ENCODE results near the gene OCIAD1. TPM values are rescaled to one million over a fixed set of nuclear protein-coding genes. Genes with fewer than 3 reads are reported as not detected.
"Not testable (repeated sequence)": the region's sequence is repeated elsewhere in the genome, so short reads cannot be mapped to it uniquely, and the experiment has no call there.

OCIAD1 gene
- total RNA-seq, 8 experiments from 2014 or later, result 148 to 229 (median 187) TPM

DNA sequence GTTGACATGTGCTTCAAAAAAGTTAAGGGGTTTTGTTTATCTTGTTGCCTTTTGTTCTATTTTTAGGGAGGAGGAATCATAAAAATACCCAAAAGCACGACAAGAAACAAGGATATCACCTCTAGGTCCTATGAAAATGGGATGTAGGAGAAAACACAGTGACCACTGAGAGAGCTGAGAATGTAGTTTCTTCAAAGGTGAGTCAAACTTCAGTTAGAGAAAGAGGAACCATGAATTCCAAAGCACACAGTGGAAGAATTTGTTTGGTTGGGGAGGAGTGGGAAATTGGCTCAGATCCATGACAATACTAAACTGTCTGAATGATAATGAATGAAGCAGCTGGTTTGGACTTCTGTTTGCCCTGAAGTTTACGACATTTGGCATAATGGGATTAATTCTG lies 31.7 kb upstream of the OCIAD1 start:
- no peaks in the 10 kb centered on the region for H3K4me1 ChIP-seq (replicated peaks in 1 of 2)
- 18 to 91% (median 48%) methylated on average over 1 to 2 of the region's 2 CpGs; no CpG with 5 or more reads in 2 of the 10 experiments for WGBS, 10 experiments
- ATAC-seq (replicated peaks in 6 of 8), result no peak
- no peak overlapping the region for H3K4me3 ChIP-seq
- no peak overlapping the region for H3K27ac ChIP-seq
- in situ Hi-C loops (cut with MboI; ENCODE audit: low pct_unique_long_range_greater_than_20kb in 2 of 9, low sequenced_read_pairs in 9 of 9, unreplicated experiment in 9 of 9), result loop anchor here in 1 of 9 experiments (25.0 kb wide), 1 partner anchor 212 kb away; no protein-coding TSS in a partner anchor

DNA sequence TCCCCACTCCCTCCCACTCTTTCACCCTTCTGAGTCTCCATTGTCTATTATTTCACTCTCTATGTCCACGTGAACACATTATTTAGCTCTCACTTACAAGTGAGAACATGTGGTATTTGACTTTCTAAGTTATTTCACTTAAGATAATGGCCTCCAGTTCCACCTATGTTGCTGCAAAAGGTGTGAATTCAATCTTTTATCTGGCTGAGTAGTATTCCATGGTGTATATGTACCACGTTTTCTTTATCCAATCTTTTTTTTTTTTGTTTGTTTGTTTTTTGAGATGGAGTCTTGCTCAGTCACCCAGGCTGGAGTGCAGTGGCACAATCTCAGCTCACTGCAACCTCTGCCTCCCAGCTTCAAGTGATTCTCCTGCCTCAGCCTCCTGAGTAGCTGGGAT lies 30.7 kb upstream of the OCIAD1 start:
- H3K4me1 ChIP-seq (replicated peaks in 1 of 2); H3K4me3 ChIP-seq; ATAC-seq (replicated peaks in 6 of 8); H3K27ac ChIP-seq; in situ Hi-C loops (cut with MboI; ENCODE audit: low pct_unique_long_range_greater_than_20kb in 2 of 9, low sequenced_read_pairs in 9 of 9, unreplicated experiment in 9 of 9): not testable (repeated sequence)
- 17 to 100% (median 74%) methylated on average over 1 to 2 of the region's 2 CpGs; no CpG with 5 or more reads in 2 of the 10 experiments for WGBS, 10 experiments

DNA sequence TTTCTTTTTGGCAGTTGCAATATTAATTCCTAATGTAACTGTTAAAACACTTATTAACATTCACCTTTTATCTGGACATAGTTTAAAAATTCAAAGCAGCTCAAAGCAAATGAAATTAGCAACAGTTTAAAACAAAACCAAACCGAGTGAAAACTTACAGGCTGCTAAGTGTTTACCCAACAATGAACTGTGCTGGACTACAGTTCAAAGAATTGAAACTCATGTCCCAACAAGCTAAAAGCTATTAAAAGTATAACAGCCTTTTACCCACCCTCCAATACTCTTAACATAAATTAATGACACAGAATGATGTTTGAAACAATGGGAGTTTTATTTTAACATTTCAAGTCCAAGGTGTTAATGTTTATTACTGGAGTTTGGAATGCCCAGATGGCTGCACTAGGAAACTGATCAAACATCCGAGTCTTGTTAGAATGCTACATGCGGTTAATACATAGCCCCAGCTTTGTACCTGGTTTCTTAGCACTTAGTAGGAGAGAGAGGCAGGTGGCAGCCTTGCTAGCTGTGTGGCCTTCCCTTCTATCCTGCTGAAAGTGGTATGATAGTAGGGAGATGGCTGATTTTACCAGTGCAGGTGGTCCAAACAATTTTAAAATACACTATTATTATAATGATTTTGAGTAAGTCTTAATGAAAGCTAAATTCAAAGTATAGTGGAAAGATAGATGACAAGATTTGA lies 29.7 kb upstream of the OCIAD1 start:
- in situ Hi-C loops (cut with MboI; ENCODE audit: low pct_unique_long_range_greater_than_20kb in 2 of 9, low sequenced_read_pairs in 9 of 9, unreplicated experiment in 9 of 9), result no loop called here
- no peaks in the 10 kb centered on the region for H3K4me1 ChIP-seq (replicated peaks in 1 of 2)
- 44 to 93% (median 74%) methylated on average over 1 to 3 of the region's 3 CpGs; no CpG with 5 or more reads in 2 of the 10 experiments for WGBS, 10 experiments
- H3K4me3 ChIP-seq, result no peak overlapping the region
- no peak overlapping the region for H3K27ac ChIP-seq
- no peak for ATAC-seq (replicated peaks in 6 of 8)

DNA sequence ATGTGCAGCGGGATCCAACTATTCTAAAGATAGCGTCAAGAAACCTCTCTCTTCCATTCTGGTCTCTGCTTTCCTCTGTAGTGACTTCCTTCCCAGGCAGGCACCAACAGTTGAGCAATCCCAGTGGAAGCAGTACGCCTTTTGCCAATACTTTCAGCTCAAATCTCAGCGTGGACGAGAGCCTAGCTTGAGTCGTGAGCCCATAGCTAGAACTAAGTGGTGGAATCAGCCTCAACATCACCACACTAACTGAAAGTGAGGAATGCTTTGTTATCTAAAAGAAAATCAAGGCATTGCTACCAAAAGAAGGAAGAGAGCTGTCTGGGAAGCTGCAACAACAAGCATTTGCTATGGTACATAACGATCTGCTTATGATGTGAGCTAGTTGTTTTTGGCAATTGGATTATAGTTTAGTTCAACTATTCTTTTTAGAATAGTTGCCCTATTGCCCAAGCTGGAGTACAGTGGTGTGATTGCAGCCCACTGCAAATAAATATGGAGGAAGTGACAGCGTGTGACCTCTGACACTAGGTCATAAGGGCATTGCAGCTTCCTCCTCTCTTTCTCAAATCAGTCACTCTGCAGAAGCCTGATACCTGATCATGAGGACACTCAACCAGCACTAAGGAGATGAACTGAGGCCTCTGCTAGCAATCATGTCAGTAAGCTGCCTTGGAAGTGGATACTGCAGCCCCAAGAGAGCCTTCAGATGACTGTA lies 26.1 kb upstream of the OCIAD1 start:
- no peak overlapping the region for H3K4me3 ChIP-seq
- ATAC-seq (replicated peaks in 6 of 8), result no peak
- no peaks in the 10 kb centered on the region for H3K4me1 ChIP-seq (replicated peaks in 1 of 2)
- no peak overlapping the region for H3K27ac ChIP-seq
- in situ Hi-C loops (cut with MboI; ENCODE audit: low pct_unique_long_range_greater_than_20kb in 2 of 9, low sequenced_read_pairs in 9 of 9, unreplicated experiment in 9 of 9), result no loop called here
- 20 to 100% (median 94%) methylated on average over 1 to 7 of the region's 8 CpGs for WGBS, 10 experiments

DNA sequence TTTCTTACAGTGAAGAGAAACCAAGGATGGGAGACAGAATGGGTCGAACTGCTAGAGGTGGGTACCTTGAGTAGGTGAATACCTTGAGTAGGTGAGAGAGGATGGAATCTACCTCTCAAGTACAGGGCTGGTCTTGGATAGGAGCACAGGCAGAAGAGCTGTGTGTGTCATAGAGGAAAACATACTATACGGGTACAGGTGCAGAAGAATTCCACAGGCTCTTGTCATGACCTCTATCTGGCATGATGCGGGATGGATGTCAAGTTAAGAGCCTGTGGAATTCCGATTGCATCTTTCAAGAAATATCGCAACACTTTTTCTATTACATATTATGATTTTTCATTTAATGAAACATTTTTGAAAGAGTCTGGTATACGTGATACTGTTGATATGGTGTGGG lies 18.0 kb upstream of the OCIAD1 start:
- in situ Hi-C loops (cut with MboI; ENCODE audit: low pct_unique_long_range_greater_than_20kb in 2 of 9, low sequenced_read_pairs in 9 of 9, unreplicated experiment in 9 of 9), result no loop called here
- Histone ChIP-seq H3K4me1 (replicated peaks in 1 of 2) (no peaks in the 10 kb centered on the region), H3K27ac (no peak overlapping the region), H3K4me3 (no peak overlapping the region)
- WGBS, 10 experiments, result 0 to 100% (median 78%) methylated on average over 1 to 5 of the region's 6 CpGs; no CpG with 5 or more reads in 2 of the 10 experiments
- no peak for ATAC-seq (replicated peaks in 6 of 8)

DNA sequence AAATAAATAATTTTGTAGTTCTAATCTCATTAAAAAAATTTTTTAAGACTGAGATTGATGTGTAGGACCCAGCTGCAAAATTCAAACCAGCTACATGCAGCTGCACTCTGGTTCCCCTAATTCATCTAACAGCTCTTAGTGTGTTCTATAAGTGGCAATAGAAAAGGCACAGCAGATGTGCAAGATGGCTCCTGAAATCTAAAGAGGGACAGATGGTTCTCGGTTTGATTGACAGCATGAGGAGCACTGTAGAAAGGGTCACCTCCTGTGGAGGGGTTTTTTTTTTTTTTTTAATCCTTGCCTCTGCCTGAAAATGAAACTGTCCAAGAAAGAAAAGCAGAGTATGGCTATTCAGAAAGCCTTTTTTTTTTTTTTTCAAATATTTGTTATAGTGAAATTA lies 16.9 kb upstream of the OCIAD1 start:
- in situ Hi-C loops (cut with MboI; ENCODE audit: low pct_unique_long_range_greater_than_20kb in 2 of 9, low sequenced_read_pairs in 9 of 9, unreplicated experiment in 9 of 9), result no loop called here
- H3K4me1 ChIP-seq (replicated peaks in 1 of 2), result no peaks in the 10 kb centered on the region
- no peak overlapping the region for H3K27ac ChIP-seq
- peak in 3 of 8 experiments; percentile 46 to 71 (median 61) for ATAC-seq (replicated peaks in 6 of 8)
- no peak overlapping the region for H3K4me3 ChIP-seq
- WGBS, 10 experiments, result 0 to 86% (median 32%) methylated on average over 1 of the region's 1 CpG; no CpG with 5 or more reads in 2 of the 10 experiments

DNA sequence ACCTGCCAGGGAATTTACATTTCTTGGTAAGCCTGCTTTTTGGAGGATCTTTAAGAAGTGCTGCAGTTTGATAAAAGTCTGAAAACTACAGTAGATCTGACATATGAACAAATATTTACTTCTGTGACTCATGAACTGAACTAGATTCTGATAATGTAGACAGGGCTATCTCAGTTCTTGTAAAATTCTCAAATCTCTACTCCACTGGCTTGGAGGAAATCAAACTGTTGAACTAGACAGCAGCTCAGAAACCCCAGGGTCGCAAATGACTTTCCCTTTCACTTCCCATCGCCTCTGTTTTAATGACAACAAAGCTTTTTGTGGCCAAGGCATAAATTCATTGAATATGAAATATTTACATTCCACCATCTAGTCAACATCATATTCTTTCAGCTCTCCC lies 15.4 kb upstream of the OCIAD1 start:
- in situ Hi-C loops (cut with MboI; ENCODE audit: low pct_unique_long_range_greater_than_20kb in 2 of 9, low sequenced_read_pairs in 9 of 9, unreplicated experiment in 9 of 9), result no loop called here
- H3K27ac ChIP-seq, result no peak overlapping the region
- WGBS, 10 experiments, result 62 to 100% (median 87%) methylated on average over 1 to 2 of the region's 2 CpGs; no CpG with 5 or more reads in 1 of the 10 experiments
- no peak for ATAC-seq (replicated peaks in 6 of 8)
- no peak overlapping the region for H3K4me3 ChIP-seq
- no peaks in the 10 kb centered on the region for H3K4me1 ChIP-seq (replicated peaks in 1 of 2)

DNA sequence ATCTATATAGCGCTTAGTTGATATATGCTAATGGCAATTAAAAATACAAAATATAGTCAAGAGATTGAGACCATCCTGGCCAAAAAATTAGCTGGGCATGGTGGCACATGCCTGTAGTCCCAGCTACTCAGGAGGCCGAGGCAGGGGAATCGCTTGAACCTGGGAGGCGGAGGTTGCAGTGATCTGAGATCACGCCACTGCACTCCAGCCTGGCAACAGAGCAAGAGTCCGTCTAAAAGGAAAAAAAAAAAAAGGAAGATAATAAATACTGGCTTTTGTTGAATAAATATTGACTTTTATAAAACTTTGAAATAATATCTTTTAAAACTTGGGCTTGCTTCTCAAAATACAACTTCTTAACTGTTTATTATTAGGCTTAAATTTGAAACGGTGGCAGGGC lies 14.6 kb upstream of the OCIAD1 start:
- WGBS, 10 experiments, result 76 to 100% (median 95%) methylated on average over 1 to 7 of the region's 7 CpGs; no CpG with 5 or more reads in 1 of the 10 experiments
- ATAC-seq (replicated peaks in 6 of 8); H3K4me3 ChIP-seq; H3K27ac ChIP-seq; in situ Hi-C loops (cut with MboI; ENCODE audit: low pct_unique_long_range_greater_than_20kb in 2 of 9, low sequenced_read_pairs in 9 of 9, unreplicated experiment in 9 of 9); H3K4me1 ChIP-seq (replicated peaks in 1 of 2): not testable (repeated sequence)

DNA sequence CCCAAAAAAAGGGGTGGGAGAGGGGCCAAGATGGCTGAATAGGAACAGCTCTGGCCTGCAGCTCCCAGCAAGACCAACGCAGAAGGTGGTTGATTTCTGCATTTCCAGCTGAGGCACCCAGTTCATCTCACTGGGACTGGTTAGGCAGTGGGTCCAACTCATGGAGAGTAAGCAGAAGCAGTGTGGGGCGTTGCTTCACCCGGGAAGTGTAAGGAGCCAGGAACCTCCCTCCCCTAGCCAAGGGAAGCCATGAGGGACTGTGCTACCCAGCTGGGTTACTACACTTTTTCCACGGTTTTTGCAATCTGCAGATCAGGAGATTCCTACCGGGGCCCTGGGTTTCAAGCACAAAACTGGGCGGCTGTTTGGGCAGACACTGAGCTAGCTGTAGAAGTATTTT lies 13.9 kb upstream of the OCIAD1 start:
- Histone ChIP-seq H3K4me1 (replicated peaks in 1 of 2) (no peaks in the 10 kb centered on the region), H3K27ac (no peak overlapping the region), H3K4me3 (no peak overlapping the region)
- in situ Hi-C loops (cut with MboI; ENCODE audit: low pct_unique_long_range_greater_than_20kb in 2 of 9, low sequenced_read_pairs in 9 of 9, unreplicated experiment in 9 of 9), result no loop called here
- 33 to 90% (median 66%) methylated on average over 1 to 5 of the region's 6 CpGs; no CpG with 5 or more reads in 5 of the 10 experiments for WGBS, 10 experiments
- ATAC-seq (replicated peaks in 6 of 8), result no peak

DNA sequence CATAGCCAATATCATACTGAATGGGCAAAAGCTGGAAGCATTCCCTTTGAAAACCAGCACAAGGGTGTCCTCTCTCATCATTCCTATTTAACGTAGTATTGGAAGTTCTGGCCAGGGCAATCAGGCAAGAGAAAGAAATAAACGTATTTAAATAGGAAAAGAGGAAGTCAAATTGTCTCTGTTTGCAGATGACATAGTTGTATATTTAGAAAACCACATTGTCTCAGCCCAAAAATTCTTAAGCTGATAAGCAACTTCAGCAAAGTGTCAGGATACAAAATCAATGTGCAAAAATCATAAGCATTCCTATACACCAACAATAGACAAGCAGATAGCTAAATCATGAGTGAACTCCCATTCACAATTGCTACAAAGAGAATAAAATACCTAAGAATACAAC lies 9.5 kb upstream of the OCIAD1 start:
- H3K27ac ChIP-seq; ATAC-seq (replicated peaks in 6 of 8); H3K4me3 ChIP-seq; H3K4me1 ChIP-seq (replicated peaks in 1 of 2); in situ Hi-C loops (cut with MboI; ENCODE audit: low pct_unique_long_range_greater_than_20kb in 2 of 9, low sequenced_read_pairs in 9 of 9, unreplicated experiment in 9 of 9): not testable (repeated sequence)
- 7 to 80% (median 64%) methylated on average over 2 of the region's 2 CpGs; no CpG with 5 or more reads in 1 of the 10 experiments for WGBS, 10 experiments

DNA sequence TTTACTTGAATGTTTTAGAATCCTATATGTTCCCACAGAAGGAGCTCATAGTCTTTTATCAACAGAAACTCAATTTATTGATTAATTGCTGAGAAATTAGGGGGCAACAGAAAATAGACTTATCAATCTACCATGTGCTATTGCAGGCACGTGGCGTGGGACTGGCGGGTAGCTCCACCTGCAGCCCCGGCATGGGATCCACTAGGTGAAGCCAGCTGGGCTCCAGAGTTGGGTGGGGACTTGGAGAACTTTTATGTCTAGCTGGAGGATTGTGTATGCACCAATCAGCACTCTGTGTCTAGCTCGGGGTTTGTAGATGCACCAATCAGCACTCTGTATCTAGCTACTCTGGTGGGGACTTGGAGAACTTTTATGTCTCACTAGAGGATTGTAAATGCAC lies 3.3 kb upstream of the OCIAD1 start:
- Histone ChIP-seq H3K27ac (no peak overlapping the region), H3K4me1 (replicated peaks in 1 of 2) (peaks cover 2 to 9% of the 10 kb centered on the region in 2 donors), H3K4me3 (no peak overlapping the region)
- in situ Hi-C loops (cut with MboI; ENCODE audit: low pct_unique_long_range_greater_than_20kb in 2 of 9, low sequenced_read_pairs in 9 of 9, unreplicated experiment in 9 of 9), result no loop called here
- no peak for ATAC-seq (replicated peaks in 6 of 8)
- 71 to 100% (median 98%) methylated on average over 1 to 5 of the region's 5 CpGs; no CpG with 5 or more reads in 4 of the 10 experiments for WGBS, 10 experiments

DNA sequence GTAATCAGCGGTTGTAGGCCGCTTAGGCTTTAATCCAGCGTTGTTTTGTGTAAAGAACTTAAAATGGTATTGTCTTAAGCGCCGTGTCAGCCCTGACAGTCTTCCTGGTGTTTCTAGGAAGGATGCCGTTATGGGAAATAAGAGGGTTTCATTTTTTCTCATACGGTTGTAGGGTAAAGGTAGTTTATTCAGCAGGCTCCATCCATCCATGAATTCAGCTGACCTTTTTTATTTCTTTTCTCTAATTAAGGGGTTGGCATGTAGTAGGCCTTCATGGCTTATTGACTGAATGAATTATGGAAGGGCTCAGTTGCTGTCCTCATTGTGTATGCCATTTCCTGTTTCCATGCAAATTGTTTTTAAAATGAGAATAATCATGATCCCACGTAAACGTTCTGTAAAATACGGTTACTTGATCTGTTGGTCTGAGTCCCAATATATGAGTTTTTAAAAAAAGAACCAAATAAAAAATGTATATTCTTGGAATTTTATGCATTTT lies 693 bp downstream of the OCIAD1 start:
- peak overlapping the region; percentile 67 to 83 (median 72) for H3K4me3 ChIP-seq
- H3K27ac ChIP-seq, result peak overlapping the region; percentile 97 to 98
- WGBS, 10 experiments, result 0 to 4% (median 0%) methylated on average over 2 to 9 of the region's 10 CpGs; no CpG with 5 or more reads in 1 of the 10 experiments
- H3K4me1 ChIP-seq (replicated peaks in 1 of 2), result peaks cover 8 to 17% of the 10 kb centered on the region in 2 donors
- in situ Hi-C loops (cut with MboI; ENCODE audit: low pct_unique_long_range_greater_than_20kb in 2 of 9, low sequenced_read_pairs in 9 of 9, unreplicated experiment in 9 of 9), result no loop called here
- peak in 3 of 8 experiments; percentile 3 to 14 (median 9) for ATAC-seq (replicated peaks in 6 of 8)

DNA sequence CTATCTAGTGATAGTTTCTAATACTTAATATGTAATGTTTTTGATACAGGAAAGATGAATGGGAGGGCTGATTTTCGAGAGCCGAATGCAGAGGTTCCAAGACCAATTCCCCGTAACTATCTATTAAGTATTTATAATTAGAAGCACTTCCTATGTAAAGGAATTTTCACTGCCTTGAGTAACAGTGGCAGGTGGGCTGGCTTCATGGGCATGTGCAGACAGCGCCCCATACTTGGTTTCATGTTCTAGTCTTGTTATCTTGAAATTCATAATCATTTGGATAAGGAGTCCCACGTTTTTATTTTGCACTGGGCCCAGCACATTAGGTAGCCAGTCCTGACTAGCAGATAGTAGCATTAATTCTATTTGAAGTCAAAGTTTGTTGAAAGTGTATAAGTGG lies 1.7 kb downstream of the OCIAD1 start:
- ATAC-seq (replicated peaks in 6 of 8), result no peak
- H3K4me3 ChIP-seq, result peak overlapping the region; percentile 1 to 81 (median 70)
- H3K4me1 ChIP-seq (replicated peaks in 1 of 2), result peaks cover 8 to 17% of the 10 kb centered on the region in 2 donors
- in situ Hi-C loops (cut with MboI; ENCODE audit: low pct_unique_long_range_greater_than_20kb in 2 of 9, low sequenced_read_pairs in 9 of 9, unreplicated experiment in 9 of 9), result no loop called here
- H3K27ac ChIP-seq, result no peak overlapping the region
- 67 to 100% (median 86%) methylated on average over 2 to 5 of the region's 5 CpGs; no CpG with 5 or more reads in 2 of the 10 experiments for WGBS, 10 experiments
